Kidney (tissue), 22 donors: ENCODE results near the gene TMEM151A. TPM values are rescaled to one million over a fixed set of nuclear protein-coding genes. Genes with fewer than 3 reads are reported as not detected.

Source experiments
- DNase-seq, 5 donors: peaks; one replicate each; pipeline ENCODE4 v3.0.0-alpha.2; 2013 to 2020
- FAIRE-seq: peaks from 2 replicates; lab custom pipeline; 2012; peaks lifted over from hg19 to GRCh38; lab: Jason Lieb, UNC
- H3K27ac ChIP-seq, 2 donors: one replicate each; pipeline ENCODE4 v1.7.0; 2013; ENCODE audit warnings: low read depth in 2 of 2, low read length in 2 of 2, inconsistent platforms in 1 of 2
- H3K27me3 ChIP-seq: one replicate; pipeline ENCODE4 v1.7.1; 2013; ENCODE audit warnings: low read length, inconsistent platforms; ENCODE audit not compliant: control insufficient read depth, insufficient read depth
- H3K36me3 ChIP-seq, 3 donors: one replicate each; pipeline versions ENCODE4 v1.7.0 to v1.7.1; 2013; ENCODE audit warnings: low read length in 3 of 3, control low read depth in 1 of 3, inconsistent platforms in 1 of 3; ENCODE audit not compliant: insufficient read depth in 3 of 3, control insufficient read depth in 2 of 3
- H3K4me1 ChIP-seq, 3 donors: one replicate each; pipeline versions ENCODE4 v1.7.0 to v1.7.1; 2013; ENCODE audit warnings: low read length in 3 of 3, inconsistent platforms in 1 of 3, low read depth in 1 of 3; ENCODE audit not compliant: control insufficient read depth in 2 of 3, insufficient read depth in 2 of 3
- H3K4me3 ChIP-seq, 3 donors: one replicate each; pipeline versions ENCODE4 v1.7.0 to v1.8.1; 2013; ENCODE audit warnings: low read length in 3 of 3, control low read depth in 1 of 3, inconsistent platforms in 1 of 3
- H3K9ac ChIP-seq, 3 donors: one replicate each; pipeline versions ENCODE4 v1.7.0 to v1.7.1; 2013; ENCODE audit warnings: low read length in 3 of 3, control low read depth in 1 of 3, inconsistent platforms in 1 of 3
- H3K9me3 ChIP-seq, 3 donors: one replicate each; pipeline versions ENCODE4 v1.7.0 to v1.7.1; 2013; ENCODE audit warnings: low read length in 3 of 3, control low read depth in 1 of 3, inconsistent platforms in 1 of 3; ENCODE audit not compliant: control insufficient read depth in 2 of 3, insufficient read depth in 1 of 3
- CTCF ChIP-seq: IDR thresholded peaks from 3 replicates; pipeline ENCODE4 v1.5.1; 2012; ENCODE audit warnings: mild to moderate bottlenecking, moderate library complexity, borderline replicate concordance; ENCODE audit not compliant: insufficient read depth; ENCODE audit errors: extremely low read depth
- intact Hi-C: fragments of 100-400 bp; cut with DNase I; formaldehyde crosslinking; loops from one replicate; pipeline ENCODE4 v1.11.1; 2022
- long read RNA-seq, 10 donors: library from polyadenylated mRNA in 1 of 10; unstranded in 1 of 10; transcript quantifications; one replicate each; pipeline ENCODE4 v2.0.0 and lab custom pipeline, GENCODE V29; 2021 to 2026
- polyA plus RNA-seq: library from polyadenylated mRNA; stranded (reverse); fragments of 350-450 nt; fragmentation: Illumina TruSeq; extraction: RNeasy Lipid Tissue Mini Kit (QIAGEN cat#74804); gene quantifications from one replicate; pipeline ENCODE4 v1.2.3, GENCODE V29; 2014; ENCODE audit warnings: low read depth, low replicate concordance; ENCODE audit not compliant: insufficient read depth
- total RNA-seq: library from RNA; stranded (reverse); fragmentation: NEBNext Ultra II Directional; extraction: Animal tissue kit (Norgen Biotek cat#: 25700); gene quantifications from one replicate; pipeline ENCODE4 v1.2.1, GENCODE V29; 2021
- donor health status: control.
- donor health status: control.
- donor health status: control.
- donor health status: control.
- donor health status: control.
- donor health status: DM: yes; HTN: yes; CAD: no.
- donor health status: Normal renal cell carcinoma (clear cell type).

The TMEM151A gene
- total RNA-seq = 0.19 TPM
- polyA plus RNA-seq = not detected
- long read RNA-seq, donor 1 = 0 reads
- long read RNA-seq, donor 2 = 0 reads
- long read RNA-seq, donor 3 = 0 reads
- long read RNA-seq, donor 4 = 0 reads
- long read RNA-seq, donor 5 = 0 reads
- long read RNA-seq, donor 6 = 0 reads
- long read RNA-seq, donor 7 = 0 reads
- long read RNA-seq, donor 8 = 0 reads
- long read RNA-seq, donor 9 = 0 reads
- long read RNA-seq, donor 10 = 0 reads

- Histone ChIP-seq H3K27ac (no peak within 1 kb of the TSS), H3K4me3 (no peak within 1 kb of the TSS), H3K27me3 (peaks cover 16% of the 10 kb centered on the region), H3K9ac (no peak within 1 kb of the TSS), H3K36me3 (peaks cover 0 to 3% (median 0%) of the 10 kb centered on the region in 3 donors), H3K4me1 (peaks cover 0 to 14% (median 13%) of the 10 kb centered on the region in 3 donors), H3K9me3 (no peaks in the 10 kb centered on the region)
- FAIRE-seq (no peak), DNase-seq (peak in 2 of 5 donors; percentile 62 to 73)
- TF ChIP-seq CTCF = no peak
- intact Hi-C loops = no loop called here
These were observed at the start of gene TMEM151A for GRCh38 chr11:66291706-66292542. TMEM151A (plus strand) TSS chr11:66291894; CDS start chr11:66292014, 120 bp downstream.

DNA sequence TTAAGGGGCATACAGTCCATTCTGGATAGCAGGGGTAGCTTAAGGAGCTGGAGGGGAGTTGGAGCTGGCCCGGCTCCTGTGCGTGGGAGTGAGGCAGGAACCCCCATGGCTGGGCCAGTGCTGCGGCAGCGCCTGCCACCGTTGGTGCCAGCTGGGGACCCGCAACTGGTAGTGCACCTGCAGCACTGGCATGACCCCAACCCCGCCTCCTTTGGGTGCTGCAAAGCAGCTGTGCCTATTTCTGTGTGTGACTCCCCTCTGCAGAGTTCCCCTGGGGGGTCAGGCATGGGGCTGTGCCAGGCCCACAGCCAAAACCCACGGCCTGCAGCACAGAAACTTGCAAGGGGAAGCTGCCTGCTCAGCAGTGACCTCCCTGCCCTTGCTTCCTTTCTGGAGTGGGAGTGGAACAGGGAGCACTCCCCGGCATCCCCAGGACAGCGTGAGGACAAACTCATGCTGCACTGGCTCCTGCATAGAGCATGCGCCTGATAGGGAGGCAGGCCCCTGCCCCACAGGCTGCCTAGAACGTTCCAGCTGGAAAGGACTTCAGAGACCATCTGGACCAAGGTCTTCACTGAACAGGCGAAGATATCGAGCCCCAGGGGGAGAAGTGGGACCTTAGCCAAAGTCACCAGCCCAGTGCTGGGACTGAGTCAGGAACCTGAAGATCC, 49.5 kb upstream of the TMEM151A start:
- no peak for TF ChIP-seq CTCF
- Histone ChIP-seq H3K9me3 (no peaks in the 10 kb centered on the region), H3K4me3 (no peak overlapping the region), H3K36me3 (peaks cover 0 to 8% (median 8%) of the 10 kb centered on the region in 3 donors), H3K27me3 (no peaks in the 10 kb centered on the region), H3K27ac (no peak overlapping the region), H3K9ac (no peak overlapping the region), H3K4me1 (no peaks in the 10 kb centered on the region)
- FAIRE-seq (no peak), DNase-seq (no peak)
- intact Hi-C loops = no loop called here

DNA sequence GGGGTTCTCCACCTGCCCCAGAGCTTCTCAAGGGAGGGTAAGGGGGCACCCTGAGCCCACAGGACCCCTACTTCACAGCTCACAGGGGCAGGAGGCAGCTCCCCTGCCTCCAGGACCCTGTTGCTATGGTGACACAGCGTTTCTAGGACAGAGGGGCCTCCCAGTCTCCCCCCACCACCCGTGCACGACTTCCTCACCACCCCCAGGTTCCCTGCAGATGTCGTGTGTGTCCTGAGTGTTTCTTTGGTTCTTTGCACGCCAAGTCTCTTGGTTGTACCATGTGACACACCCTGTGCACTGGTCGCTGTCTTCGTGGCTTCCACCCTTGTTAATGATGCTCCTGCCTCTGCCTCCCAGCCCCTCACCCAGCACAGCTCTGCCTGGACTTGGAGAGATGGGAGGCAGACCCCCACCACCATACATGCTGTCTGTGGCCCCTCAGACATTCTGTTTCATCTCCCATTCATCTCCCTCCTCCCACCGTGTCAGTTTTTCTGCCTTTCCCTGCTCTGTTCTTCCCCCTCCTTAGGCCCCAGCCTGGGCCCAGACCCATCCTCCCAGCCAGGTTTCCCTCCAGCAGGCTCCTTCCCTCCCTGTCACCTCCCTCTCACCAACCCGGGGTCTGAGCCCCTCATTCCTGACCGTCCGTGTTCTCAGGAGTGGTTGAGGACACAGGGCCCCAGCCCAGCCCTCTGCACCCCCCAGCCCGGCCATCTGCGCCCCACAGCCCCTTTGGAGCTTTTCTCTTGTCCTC, 47.7 kb upstream of the TMEM151A start:
- intact Hi-C loops = no loop called here
- FAIRE-seq = no peak
- H3K36me3 ChIP-seq = peaks cover 0 to 8% (median 5%) of the 10 kb centered on the region in 3 donors

More for the DNA sequence above, 47.7 kb upstream of the TMEM151A start:
- H3K27me3 ChIP-seq = no peaks in the 10 kb centered on the region
- DNase-seq = no peak
- no peak for TF ChIP-seq CTCF
- no peak overlapping the region for H3K9ac ChIP-seq
- no peak overlapping the region for H3K4me3 ChIP-seq
- no peak overlapping the region for H3K27ac ChIP-seq
- H3K9me3 ChIP-seq = no peaks in the 10 kb centered on the region
- H3K4me1 ChIP-seq = no peaks in the 10 kb centered on the region
